Measurements from ENCODE around the gene ANXA6. TPM values are rescaled to one million over a fixed set of nuclear protein-coding genes. Genes with fewer than 3 reads are reported as not detected.

Gene ANXA6
- polyA plus RNA-seq, 1 of the 3 experiments (the other 2 are of a cell fraction), result 87.5 TPM

DNA sequence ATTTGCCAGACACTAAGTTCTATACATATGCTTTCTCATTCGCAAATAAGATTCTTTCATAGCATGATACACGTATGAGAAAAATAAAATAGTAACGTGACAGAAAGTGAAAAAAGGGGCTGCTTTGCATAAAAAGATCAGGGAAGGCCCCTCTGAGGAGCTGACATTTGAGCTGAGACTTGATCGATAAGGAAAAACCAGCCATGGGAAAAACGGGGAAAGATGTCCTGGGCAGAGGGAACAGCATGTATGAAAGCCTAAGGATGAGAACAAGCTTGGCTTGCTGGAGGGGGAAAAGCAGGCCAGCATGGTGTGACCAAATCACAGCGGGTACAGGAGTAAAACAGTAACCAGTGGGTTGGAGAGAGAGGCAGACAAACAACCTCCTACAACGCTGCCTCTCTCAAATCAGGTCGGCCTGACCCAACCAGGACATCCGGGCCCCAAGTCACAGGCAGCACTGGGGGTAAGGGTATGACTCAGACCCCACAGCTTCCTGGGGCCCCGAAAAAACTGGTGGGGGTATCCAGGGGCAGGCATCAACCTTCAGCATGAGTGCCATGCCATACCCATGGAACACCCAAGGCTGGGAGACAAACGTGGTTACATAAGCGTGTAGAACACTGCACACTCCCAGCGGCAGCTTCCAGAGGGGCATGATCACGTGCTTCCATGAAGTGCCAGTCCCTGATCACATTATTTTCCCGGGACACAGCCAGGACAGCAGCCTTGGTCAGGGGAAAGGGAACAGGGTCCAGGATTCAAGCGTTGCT lies 78.9 kb downstream of the ANXA6 start (continued):
- TF ChIP-seq, protein P1, sequence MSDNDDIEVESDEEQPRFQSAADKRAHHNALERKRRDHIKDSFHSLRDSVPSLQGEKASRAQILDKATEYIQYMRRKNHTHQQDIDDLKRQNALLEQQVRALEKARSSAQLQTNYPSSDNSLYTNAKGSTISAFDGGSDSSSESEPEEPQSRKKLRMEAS (IDR thresholded peaks at IDR 0.05; ENCODE audit: low read depth), result no peak
- no peak for TF ChIP-seq JUND (IDR thresholded peaks at IDR 0.05)
- TF ChIP-seq RFX5 (IDR thresholded peaks at IDR 0.05; ENCODE audit: low read length), result no peak
- no peak for TF ChIP-seq RAD21 (IDR thresholded peaks at IDR 0.05; ENCODE audit: low read length)
- TF ChIP-seq FOXM1 (IDR thresholded peaks at IDR 0.05; ENCODE audit: low read depth), result no peak
- no peak for TF ChIP-seq RCOR1 (IDR thresholded peaks at IDR 0.05; ENCODE audit: low read length)
- TF ChIP-seq CHD2 (IDR thresholded peaks at IDR 0.05; ENCODE audit: low read length, partially characterized antibody), result no peak
- no peak for TF ChIP-seq GATA2 (CRISPR knock-in tag; IDR thresholded peaks at IDR 0.05)
- TF ChIP-seq SMC3 (IDR thresholded peaks at IDR 0.05; ENCODE audit: low read depth, low read length), result no peak
- TF ChIP-seq, protein P2, sequence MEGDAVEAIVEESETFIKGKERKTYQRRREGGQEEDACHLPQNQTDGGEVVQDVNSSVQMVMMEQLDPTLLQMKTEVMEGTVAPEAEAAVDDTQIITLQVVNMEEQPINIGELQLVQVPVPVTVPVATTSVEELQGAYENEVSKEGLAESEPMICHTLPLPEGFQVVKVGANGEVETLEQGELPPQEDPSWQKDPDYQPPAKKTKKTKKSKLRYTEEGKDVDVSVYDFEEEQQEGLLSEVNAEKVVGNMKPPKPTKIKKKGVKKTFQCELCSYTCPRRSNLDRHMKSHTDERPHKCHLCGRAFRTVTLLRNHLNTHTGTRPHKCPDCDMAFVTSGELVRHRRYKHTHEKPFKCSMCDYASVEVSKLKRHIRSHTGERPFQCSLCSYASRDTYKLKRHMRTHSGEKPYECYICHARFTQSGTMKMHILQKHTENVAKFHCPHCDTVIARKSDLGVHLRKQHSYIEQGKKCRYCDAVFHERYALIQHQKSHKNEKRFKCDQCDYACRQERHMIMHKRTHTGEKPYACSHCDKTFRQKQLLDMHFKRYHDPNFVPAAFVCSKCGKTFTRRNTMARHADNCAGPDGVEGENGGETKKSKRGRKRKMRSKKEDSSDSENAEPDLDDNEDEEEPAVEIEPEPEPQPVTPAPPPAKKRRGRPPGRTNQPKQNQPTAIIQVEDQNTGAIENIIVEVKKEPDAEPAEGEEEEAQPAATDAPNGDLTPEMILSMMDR (IDR thresholded peaks at IDR 0.05), result no peak
- TF ChIP-seq ELF1 (IDR thresholded peaks at IDR 0.05), result no peak
- TF ChIP-seq YY1 (IDR thresholded peaks at IDR 0.05; ENCODE audit: low read depth), result no peak

DNA sequence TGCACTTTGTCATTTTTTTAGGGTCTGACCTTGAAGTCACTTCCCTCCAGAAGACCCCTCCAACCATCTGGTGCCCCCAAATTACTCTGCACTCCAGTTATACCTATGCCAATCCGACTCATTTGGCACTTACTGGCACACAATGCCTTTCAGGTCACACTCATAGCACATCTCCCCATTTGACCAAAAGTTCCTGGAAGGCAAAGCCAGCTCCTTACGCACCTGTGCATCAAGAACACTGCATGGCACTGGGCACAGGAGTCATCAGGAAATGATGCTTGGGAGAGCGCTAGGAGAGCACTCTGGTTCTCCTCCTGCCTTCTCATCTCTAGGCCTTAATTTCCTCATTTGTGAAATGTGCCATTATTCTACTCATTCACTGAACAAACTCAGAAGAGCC lies 79.6 kb downstream of the ANXA6 start:
- H3K9me2 ChIP-seq, result no peaks in the 10 kb centered on the region
- H3K4me3 ChIP-seq (ENCODE audit: low read depth in 2 of 2, low read length in 1 of 2), result no peak overlapping the region
- DNase-seq, result no peak
- CTCF ChIA-PET, result interaction anchor here (1.1 to 4.9 kb wide), 5 partner anchors 14 to 87 kb away, joined by 3 to 22 read pairs (median 3); no protein-coding TSS in a partner anchor
- H3K9ac ChIP-seq, result no peak overlapping the region
- H3K27ac ChIP-seq (ENCODE audit: low read depth in 2 of 2, low read length in 1 of 2), result no peak overlapping the region
- no peak overlapping the region for H3K4me2 ChIP-seq
- no peaks in the 10 kb centered on the region for H3K9me3 ChIP-seq
- no peaks in the 10 kb centered on the region for H3K27me3 ChIP-seq (ENCODE audit: insufficient read depth)
- POLR2A ChIA-PET, result no interaction called here
- H3F3A ChIP-seq (replicated peaks; ENCODE audit: insufficient read depth), result peaks cover 20% of the 10 kb centered on the region
- TF ChIP-seq TEAD4 (IDR thresholded peaks at IDR 0.05; ENCODE audit: borderline replicate concordance, insufficient read depth), result no peak
- no peak for TF ChIP-seq TAF1 (IDR thresholded peaks at IDR 0.05; ENCODE audit: borderline replicate concordance, low read depth, low read length)
- TF ChIP-seq, protein P3, sequence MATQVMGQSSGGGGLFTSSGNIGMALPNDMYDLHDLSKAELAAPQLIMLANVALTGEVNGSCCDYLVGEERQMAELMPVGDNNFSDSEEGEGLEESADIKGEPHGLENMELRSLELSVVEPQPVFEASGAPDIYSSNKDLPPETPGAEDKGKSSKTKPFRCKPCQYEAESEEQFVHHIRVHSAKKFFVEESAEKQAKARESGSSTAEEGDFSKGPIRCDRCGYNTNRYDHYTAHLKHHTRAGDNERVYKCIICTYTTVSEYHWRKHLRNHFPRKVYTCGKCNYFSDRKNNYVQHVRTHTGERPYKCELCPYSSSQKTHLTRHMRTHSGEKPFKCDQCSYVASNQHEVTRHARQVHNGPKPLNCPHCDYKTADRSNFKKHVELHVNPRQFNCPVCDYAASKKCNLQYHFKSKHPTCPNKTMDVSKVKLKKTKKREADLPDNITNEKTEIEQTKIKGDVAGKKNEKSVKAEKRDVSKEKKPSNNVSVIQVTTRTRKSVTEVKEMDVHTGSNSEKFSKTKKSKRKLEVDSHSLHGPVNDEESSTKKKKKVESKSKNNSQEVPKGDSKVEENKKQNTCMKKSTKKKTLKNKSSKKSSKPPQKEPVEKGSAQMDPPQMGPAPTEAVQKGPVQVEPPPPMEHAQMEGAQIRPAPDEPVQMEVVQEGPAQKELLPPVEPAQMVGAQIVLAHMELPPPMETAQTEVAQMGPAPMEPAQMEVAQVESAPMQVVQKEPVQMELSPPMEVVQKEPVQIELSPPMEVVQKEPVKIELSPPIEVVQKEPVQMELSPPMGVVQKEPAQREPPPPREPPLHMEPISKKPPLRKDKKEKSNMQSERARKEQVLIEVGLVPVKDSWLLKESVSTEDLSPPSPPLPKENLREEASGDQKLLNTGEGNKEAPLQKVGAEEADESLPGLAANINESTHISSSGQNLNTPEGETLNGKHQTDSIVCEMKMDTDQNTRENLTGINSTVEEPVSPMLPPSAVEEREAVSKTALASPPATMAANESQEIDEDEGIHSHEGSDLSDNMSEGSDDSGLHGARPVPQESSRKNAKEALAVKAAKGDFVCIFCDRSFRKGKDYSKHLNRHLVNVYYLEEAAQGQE (IDR thresholded peaks at IDR 0.05; ENCODE audit: low read depth, low read length), result no peak
- no peak for TF ChIP-seq FOXJ3 (CRISPR knock-in tag; IDR thresholded peaks at IDR 0.05)
- no peak for TF ChIP-seq FOSL2 (IDR thresholded peaks at IDR 0.05; ENCODE audit: borderline replicate concordance, low read depth)
- TF ChIP-seq, protein P4, sequence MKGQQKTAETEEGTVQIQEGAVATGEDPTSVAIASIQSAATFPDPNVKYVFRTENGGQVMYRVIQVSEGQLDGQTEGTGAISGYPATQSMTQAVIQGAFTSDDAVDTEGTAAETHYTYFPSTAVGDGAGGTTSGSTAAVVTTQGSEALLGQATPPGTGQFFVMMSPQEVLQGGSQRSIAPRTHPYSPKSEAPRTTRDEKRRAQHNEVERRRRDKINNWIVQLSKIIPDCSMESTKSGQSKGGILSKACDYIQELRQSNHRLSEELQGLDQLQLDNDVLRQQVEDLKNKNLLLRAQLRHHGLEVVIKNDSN (IDR thresholded peaks at IDR 0.05; ENCODE audit: borderline replicate concordance, low read depth), result no peak
- TF ChIP-seq EP300 (IDR thresholded peaks at IDR 0.05; ENCODE audit: borderline replicate concordance in 1 of 2, low read depth in 1 of 2, low read length in 1 of 2), result no peak
- TF ChIP-seq RAD21 (IDR thresholded peaks at IDR 0.05; ENCODE audit: low read length), result no peak
- TF ChIP-seq JUND (IDR thresholded peaks at IDR 0.05), result no peak
- no peak for TF ChIP-seq TCF12 (IDR thresholded peaks at IDR 0.05)
- no peak for TF ChIP-seq RFX5 (IDR thresholded peaks at IDR 0.05; ENCODE audit: low read length)
- WGBS (ENCODE audit: low lambda C conversion rate), result 90% methylated on average over 3 of the region's 3 CpGs
- H3K4me1 ChIP-seq (ENCODE audit: control insufficient read depth in 1 of 2, insufficient read depth in 2 of 2, low read depth in 1 of 2, low read length in 1 of 2), result peaks cover 4 to 19% of the 10 kb centered on the region in 2 experiments; a peak in 3 of 4 replicates
- peaks cover 40% of the 10 kb centered on the region for H4K20me1 ChIP-seq (ENCODE audit: insufficient read depth)
- H3K79me2 ChIP-seq (ENCODE audit: insufficient read depth), result peaks cover 76% of the 10 kb centered on the region
- H3K36me3 ChIP-seq (replicated peaks in 1 of 2; ENCODE audit: control insufficient read depth in 1 of 2, insufficient read depth in 2 of 2, low read length in 1 of 2), result peaks cover 0 to 4% of the 10 kb centered on the region in 2 experiments
- no peak overlapping the region for H2AFZ ChIP-seq (ENCODE audit: low read depth)

Data from SK-N-SH (cell line).